ENCODE measurements around the gene CPA5.
"Not testable (repeated sequence)": the region's sequence is repeated elsewhere in the genome, so short reads cannot be mapped to it uniquely, and the experiment has no call there.

Gene CPA5

DNA sequence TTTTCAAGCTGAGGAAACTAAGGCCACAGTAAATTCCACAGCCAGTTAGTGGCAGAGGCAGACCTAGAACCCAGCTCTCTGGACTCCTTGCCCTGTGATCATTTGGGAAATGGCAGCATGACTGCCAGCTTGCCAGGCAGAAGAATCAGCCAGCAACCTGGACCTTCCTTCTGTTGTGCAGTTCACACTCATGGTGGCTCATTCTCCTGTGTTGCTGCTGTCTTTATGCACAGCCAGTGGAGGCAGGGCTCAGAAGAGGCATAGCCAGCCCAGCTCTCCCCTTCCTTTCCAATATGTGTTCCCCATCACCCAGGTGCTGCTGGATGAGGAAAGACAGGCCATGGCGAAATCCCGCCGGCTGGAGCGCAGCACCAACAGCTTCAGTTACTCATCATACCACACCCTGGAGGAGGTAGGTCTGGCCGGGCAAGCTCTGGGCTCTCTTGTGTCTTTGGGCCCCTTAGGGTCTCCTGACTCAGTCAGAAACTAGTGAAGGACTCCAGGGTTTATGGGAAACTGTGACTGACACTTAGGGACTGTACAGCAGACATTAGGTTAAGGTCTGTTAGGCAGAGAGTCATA, 14.8 kb downstream of the CPA5 start:
- no peak for DNase-seq

DNA sequence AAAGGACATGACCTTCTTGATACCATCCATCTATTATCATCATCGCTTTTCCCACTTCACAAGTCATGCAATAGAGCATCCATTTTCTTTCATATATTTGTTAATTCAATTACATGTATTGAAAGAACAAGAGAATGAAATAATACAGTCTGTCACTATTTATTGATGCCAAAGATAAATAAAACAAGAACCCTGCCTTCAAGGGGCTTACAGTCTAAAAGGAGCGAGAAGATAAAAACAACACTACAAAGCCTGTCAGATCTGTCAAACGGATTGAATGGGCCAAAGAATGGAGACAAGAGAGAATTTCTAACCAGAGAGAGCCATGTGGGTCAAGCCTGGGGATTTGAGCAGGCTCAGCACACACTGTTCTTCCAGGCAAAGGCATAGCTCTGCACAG, 15.9 kb downstream of the CPA5 start:
- no peak for DNase-seq

DNA sequence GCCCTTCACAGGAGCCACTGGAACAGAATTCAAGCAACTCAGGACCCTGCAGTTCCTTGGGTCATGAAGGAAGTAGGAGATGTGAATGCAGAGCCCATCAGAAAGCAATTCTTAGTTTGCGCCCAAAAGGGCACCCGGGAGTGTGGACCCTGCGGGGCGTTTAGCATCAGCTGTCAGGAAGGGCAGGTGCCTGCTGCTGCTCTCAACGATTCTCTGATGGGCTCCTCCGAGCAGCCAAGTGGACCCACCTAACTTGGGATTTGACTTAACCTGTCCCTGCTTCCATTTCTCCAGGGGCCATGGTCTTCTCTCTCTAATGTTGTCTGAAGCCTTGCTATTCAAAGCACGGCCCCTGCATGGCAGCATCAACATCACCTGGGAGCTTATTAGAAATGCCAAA, 17.1 kb downstream of the CPA5 start:
- no peak for DNase-seq

DNA sequence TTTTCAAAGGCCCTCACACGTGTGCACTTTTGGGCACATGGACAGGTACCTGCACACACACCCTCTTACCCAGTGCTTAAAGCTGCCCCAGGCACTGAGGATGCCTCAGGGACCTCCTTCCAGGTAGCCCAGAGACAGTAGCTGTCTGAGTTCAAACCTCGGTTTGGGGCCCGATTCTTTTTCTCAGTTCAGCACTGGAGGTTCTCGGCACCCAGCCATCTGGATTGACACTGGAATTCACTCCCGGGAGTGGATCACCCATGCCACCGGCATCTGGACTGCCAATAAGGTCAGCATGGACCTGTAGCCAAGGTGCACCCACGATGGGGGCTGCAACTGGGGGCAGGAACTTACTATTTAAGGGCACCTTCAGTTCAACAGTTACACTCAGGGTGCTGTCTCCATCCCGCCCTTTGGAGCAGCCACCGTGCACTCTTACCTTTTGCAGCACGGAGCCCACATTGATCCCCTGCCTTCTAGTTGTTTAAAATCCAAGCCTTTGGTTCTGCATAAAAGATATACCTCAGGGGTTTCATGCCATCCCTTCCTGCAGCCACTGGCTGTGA, 17.7 kb downstream of the CPA5 start:
- DNase-seq, result no peak

DNA sequence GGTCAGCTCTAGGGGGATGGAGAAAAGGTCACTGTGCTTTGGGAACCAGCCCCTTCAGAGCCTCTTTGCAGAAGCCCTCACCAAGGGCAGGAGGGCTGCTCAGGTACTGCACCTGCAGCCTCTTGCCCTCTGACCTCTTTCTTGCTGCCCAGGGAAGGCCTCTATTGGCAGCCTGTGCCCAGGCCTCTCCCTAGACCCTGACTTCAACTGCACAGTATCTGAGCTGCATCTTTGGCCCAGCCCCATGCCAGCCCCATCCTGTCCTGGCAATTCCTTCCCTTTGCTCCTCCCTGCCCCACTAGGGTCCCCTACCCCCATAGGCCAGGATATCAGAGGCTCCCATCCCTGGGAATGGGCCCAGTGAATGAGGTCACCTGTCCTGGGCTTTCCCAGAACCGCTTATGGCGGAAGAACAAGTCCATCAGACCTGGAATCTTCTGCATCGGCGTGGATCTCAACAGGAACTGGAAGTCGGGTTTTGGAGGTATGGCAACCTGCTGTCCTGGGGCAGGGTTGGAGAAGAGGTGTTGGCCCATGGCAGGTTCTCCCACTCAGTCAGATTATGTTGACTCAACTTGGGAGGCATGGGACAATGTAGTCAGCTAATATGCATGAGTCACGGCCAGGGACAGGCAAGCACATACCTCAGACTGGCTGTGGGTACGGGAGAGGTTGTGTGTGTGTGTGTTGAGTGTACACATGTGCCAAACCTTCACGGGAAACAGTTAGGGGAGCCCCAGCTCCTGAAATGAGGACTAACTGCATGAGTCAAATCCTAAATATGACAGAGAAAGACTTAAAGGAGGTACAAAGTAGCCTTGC, 18.6 kb downstream of the CPA5 start:
- DNase-seq, result no peak

DNA sequence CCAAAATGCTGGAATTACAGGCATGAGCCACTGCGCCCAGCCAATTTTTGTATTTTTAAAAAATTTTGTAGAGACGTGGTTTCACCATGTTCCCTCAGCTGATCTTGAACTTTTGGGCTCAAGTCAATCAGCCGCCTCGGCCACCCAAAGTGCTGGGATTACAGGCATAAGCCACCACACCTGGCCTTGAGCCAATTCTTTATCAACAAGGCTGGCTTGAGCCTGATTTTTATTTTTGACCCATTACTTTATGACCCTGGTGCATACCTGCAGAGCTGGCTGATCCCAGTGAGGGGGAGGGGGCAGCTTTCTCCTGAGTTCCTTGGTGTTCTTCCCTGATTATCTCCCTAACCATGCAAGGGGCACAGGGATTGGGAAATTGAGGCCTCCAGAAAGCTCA, 19.8 kb downstream of the CPA5 start:
- no peak for DNase-seq

DNA sequence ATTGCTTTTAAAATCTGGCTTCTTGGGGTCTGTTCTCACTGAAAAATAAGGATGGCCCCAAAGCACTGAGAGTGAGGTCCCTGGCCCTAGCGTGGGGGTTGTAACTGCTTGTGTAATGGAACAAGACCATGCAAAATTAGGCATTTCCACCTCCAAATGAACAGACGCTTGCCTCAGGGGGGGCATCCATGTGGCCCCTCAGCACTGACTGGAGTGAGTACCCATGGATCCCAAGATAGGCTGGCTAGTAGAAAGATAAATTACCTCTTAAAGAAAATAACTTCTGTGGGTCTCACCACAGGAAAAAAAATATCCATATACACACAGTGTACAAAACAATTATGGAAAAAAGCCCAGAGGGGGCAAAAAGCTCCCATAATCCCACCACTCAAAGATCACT, 20.5 kb downstream of the CPA5 start:
- no peak for DNase-seq

DNA sequence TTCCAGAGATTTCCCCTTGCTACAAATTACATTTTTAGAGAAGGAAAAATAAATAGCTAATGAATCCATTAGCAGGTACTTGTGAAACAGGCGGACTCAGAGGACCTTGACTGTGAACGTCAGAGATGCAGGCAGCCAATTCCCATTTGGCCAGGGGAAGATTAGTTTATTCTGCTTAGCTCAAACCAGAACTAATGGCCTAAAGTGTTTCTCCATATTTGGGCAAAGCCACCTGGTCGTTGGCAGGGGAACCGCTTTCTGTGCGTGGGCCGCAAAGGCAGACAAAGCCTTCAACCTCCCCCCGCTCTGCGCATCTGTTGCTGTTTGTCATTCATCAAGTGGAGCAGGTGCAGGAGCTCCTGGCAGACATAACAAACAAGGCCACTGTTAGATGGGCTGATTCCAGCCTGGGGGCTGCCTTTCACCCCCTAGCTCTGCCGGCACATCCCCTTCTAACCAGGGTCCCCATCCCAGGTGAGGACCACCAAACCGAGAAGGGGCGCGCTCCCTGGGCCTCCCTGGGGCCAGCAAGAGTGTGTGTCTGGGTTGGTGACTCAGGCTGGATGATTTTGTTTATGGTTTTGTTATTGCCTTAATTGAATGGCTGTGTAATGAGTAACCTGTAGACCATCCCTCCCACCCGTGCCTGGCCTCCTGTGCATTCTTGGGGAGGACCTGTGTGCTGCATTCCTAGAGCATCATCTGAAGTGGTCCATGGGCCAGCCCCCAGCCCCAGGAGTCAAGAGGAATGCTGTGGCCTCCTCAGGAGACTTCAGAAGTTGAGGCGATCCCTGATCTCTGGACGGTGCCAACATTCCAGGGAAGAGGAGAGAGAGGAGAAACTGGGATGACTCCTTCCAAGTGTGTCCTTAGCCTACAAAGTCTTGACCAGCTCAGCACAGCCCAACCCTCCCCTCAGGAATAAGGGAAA, 21.2 kb downstream of the CPA5 start:
- DNase-seq, result no peak

DNA sequence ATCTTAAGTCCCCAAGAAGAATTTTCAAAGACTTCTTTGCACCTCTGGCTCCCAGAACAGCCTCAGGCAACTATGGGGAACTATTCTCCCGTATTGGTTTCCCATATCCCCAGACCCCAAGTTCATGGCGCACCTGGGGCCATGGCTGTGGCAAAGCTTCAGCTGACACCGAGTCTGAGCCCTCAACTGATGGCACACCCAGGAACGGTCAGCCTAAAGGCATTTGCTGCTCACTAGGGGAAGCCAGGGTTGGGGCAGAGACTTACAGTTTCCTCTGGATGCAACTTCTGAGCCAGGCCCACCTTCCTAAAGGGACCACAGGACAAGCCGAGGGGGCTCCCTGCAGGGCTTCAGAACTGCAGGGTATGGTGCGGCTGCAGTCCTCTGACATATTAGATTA, 21.9 kb downstream of the CPA5 start:
- DNase-seq, result no peak

DNA sequence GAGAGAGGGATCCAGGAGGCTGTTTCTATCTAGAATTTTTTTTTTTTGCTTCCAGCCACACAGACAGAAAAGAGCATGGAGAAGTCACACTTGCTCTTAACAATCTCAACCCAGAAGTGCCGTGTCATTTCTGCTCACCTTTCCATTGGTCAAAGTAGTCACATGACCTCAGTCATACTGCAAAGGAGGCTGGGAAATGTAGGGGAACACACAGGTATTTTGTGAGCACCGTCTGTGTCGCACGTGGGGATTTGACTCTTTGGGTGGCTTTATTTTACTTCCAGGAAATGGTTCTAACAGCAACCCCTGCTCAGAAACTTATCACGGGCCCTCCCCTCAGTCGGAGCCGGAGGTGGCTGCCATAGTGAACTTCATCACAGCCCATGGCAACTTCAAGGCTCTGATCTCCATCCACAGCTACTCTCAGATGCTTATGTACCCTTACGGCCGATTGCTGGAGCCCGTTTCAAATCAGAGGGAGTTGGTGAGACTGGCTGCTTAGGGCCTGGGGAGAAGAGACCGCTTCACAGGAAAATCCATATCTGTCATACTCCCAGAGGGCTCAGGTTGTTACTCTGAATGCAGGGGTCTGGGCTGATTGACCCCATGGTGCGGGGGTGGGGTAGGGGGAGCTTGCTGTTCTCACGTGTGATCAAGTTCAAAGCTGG, 22.6 kb downstream of the CPA5 start:
- DNase-seq, result peak; percentile 53

DNA sequence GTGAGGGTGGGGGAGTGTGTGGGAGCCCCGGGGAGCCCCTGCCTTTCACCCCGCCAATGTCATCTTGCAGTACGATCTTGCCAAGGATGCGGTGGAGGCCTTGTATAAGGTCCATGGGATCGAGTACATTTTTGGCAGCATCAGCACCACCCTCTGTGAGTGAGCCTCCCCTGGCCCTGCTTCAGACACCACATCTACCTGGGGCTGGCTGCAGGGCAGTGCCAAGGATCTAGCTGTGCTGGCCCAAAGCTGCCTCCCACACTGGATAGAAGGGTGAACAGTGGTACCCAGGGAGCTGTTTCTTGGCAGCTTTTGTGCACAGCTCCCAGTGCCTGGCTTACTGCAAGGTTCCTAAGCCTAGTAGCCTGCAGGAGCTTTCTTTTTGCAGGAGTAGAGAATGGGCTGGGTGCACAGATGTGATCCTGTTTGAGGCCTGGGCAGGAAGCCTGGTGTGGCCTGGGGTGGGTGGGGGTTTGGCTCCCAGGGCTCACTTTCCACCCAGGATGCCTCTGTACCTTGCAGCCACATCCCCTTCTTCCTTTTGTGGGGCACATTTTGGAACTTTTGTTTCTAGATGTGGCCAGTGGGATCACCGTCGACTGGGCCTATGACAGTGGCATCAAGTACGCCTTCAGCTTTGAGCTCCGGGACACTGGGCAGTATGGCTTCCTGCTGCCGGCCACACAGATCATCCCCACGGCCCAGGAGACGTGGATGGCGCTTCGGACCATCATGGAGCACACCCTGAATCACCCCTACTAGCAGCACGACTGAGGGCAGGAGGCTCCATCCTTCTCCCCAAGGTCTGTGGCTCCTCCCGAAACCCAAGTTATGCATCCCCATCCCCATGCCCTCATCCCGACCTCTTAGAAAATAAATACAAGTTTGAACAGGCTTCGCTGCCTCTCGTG, 23.5 kb downstream of the CPA5 start:
- no peak for DNase-seq

DNA sequence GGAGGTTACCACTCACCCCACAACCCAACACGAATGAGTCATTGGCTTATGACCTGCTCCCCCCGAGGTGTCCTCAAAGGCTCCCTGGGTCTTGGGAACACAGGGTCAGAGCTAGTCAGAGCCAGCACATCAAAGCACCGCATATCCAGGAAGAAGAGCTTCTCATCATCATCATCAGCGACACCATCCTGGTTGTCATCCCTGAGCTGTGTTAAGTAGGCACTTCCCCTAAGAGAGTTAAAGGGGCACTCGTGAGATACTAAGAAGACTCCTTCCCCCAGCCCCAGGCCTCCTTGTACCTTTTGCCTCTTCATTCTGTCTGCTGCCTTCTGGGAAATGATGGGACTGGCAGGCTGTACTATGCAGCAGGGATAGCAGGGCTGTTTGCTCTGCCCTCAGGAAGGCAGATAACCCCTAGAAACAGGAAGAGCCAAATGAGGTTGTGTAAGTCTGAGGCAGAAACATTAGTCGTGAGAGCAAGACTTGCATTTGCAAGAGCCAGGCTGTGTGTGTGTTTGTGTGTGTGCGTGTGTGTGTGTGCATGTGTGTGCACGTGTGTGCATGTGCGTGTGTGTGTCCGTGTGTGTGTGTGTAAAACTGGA, 24.6 kb downstream of the CPA5 start:
- no peak for DNase-seq

DNA sequence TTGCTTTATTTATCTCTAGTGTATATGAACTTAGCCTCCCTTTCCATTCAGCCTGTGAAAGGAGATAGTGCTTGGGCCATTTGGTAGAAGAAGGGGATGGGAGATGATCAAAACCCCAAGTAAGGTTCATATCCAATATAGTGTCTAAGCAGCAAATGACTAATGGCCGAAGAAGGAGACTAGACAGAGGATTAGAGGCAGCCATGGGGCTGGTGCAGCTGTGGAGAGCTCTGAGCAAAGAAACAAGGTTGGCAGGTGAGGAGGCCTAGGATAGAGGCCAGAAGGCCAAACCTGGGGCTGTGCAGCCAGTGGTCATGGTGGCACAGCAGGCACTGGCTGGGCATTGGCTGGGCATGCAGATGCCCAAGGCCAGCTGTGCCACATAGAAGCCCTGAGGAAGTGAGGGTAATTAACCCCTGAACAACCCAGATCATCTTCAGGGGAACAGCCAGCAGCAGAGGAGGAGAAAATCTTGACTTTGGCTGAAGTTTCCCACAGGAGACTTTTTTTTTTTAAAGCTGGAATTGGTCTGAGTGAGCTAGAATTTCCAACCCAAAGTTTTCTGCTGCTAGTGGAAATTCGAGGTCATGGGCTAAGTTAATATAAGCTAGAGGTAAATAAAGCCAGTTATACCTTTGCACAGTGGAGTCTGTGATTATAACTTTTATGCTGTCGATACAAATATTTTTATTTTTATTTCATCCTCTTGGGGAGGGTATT, 25.4 kb downstream of the CPA5 start:
- DNase-seq, result no peak

DNA sequence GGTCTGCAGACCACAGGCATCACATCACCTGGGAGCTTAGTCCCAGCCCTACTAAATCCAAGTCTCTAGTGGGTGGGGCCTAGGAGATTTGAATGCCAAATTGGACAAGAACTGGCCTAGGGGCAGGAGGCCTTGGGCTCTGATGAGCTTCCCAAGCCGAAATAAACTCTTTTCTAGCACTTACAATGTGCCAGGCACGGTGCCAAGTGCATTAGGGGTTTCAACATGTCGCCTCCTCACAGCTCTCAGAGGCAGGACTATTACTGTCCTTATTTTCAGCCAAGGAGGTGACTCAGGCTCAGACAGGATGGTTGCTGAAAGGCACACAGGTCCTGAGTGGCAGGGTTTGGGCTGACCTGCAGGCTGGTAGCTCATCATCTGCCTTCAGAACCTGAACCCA, 26.4 kb downstream of the CPA5 start:
- DNase-seq, result no peak

DNA sequence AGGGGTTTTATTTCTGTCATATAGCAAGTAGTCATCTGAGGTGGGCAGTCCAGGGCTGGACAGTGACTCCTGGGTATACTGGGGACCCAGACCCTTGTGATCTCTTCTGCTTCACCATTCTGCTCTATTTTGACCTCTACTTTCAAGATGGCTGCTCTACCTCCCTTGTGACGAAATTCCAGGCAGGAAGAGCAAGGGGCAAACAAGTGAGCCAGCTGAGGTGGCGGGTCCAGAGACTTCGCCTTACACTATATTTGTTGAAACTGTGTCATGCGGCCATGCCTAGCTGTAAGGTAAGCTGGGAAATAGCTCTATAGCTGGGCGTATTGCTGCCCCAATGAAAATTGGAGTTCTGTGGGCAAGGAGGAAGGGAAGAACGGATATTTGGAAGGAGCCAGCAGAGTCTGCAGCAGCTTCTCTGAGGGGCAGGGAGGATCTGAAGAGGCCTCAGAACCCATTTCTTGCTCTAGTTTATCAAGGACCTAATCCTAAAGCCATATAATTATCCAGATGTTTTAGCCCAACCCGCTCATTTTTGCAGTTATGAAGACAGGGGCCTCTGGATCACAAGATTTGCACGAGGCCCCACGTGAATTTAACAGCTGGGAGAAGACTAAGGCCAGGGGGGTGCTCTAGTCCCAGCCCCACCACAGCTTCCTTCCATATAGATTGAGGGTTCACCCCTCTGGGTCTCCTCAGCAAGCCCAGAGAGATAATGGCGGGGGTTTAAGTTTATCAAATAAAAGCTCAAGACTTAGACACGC, 28.0 kb downstream of the CPA5 start:
- no peak for DNase-seq

DNA sequence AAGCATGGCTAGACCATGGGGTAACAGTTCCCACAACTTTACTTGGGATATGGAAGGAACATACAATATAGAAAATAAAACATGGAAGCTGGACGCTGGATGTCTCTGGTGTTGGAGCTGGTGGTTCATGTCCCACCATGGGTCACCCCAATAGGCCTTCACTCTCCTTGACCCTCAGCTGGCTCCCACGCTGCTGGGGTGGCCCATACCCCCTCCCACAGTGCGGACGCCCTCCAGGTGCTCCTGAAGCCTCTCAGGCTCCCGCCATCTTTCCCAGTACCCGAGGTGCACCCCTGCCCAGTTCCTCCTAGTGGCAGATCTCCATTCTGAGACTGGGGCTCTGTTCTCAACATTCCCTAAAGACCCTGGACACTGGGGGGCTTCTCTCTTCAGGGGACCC, 29.9 kb downstream of the CPA5 start:
- DNase-seq, result no peak

DNA sequence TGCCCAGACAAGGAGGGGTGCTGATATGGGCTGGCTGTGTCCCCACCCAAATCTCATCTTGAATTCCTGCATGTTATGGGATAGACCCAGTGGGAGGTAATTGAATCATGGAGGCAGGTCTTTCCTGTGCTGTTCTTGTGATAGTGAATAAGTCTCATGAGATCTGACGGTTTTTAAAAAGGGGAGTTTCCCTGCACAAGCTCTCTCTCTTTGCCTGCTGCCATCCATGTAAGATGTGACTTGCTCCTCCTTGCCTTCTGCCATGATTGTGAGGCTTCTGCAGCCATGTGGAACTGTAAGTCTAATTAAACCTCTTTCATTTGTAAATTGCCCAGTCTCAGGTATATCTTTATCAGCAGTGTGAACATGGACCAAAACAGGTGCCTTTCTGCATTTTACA, 31.8 kb downstream of the CPA5 start:
- DNase-seq, result not testable (repeated sequence)

DNA sequence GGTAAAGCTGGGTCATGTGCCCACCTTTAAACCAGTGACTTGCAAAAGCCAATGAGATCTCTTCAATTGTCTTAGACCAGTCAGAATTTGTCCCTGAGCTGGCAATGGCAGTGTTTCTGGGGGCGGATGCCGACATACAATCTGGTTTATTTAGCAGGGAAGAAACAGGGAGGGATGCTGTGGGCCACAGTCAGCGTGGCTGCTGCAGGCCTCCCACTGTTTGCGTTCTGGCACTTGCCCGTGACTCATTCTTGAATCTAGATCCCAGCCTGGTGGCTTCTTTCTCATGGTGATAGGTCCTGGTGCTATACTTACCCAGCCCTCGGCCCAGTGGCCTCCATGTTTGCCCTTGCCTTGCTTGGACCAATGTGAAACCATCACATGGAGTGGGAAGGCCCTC, 32.6 kb downstream of the CPA5 start:
- DNase-seq, result no peak

DNA sequence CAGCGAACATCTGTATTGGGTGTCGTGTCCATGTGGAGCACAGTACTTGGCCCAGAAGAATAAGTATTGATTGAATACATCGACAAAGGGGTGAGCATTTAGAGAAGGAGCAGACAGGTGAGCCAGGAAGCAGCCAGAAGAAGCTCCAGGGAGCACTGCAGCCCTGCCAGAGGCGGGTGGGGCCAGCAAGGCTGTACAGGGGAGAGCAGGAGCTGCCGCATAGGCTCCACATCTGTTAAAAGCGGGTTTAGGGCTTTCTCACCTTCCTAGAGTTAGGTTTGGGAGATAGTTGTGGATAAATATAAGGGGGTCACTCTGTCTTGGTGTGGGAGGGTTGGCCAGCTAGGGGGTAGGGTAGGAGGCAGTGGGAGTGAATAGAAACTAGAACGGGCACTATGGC, 34.4 kb downstream of the CPA5 start:
- DNase-seq, result no peak

DNA sequence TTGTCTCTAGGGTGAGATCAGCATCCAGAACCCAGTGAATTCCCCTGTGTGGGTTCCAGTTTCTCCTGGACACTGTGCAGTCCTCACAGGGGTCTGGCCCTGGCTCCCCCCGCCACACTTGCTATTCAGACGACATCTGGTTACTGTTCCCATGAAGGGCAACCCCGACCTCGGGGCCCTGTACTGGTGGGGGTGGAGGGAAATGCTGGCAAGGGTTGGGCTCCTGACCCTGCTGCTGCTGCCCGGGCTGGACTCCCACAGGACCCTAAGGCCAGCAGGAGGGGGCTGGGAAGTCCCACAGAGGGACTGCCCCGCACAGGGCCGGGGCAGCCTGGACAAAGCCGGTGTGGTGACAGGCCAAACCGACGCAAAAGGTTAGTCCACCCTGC, 34.9 kb downstream of the CPA5 start:
- no peak for DNase-seq
